Lower lobe of right lung (tissue), 2 donors: Measurements from ENCODE around the gene AMZ1. TPM values are rescaled to one million over a fixed set of nuclear protein-coding genes. Genes with fewer than 3 reads are reported as not detected.
A peak's percentile ranks its signal among the peaks of the same experiment; 100 is the strongest.
"Not testable (repeated sequence)": the region's sequence is repeated elsewhere in the genome, so short reads cannot be mapped to it uniquely, and the experiment has no call there.

Source experiments
- ATAC-seq, 2 donors: fragments of 200-7000 bp; cut with Tn5 transposase; one replicate each; pipeline ENCODE4 v1.9.1; 2020 to 2022; ENCODE audit warnings: mild to moderate bottlenecking in 2 of 2, moderate library complexity in 2 of 2
- DNase-seq: peaks from one replicate; pipeline ENCODE4 v3.0.0-alpha.2; 2020
- H3K27ac ChIP-seq: fragments of 200-600 bp; one replicate; pipeline ENCODE4 v1.8.0; 2022
- H3K27me3 ChIP-seq: fragments of 200-600 bp; one replicate; pipeline ENCODE4 v1.8.0; 2022; ENCODE audit warnings: low read depth
- H3K36me3 ChIP-seq: fragments of 200-600 bp; one replicate; pipeline ENCODE4 v1.8.0; 2022; ENCODE audit warnings: mild to moderate bottlenecking
- H3K4me1 ChIP-seq: fragments of 200-600 bp; one replicate; pipeline ENCODE4 v1.8.0; 2022
- H3K4me3 ChIP-seq: fragments of 200-600 bp; one replicate; pipeline ENCODE4 v1.8.0; 2022; ENCODE audit warnings: mild to moderate bottlenecking
- H3K9me3 ChIP-seq: fragments of 200-600 bp; one replicate; pipeline ENCODE4 v1.8.0; 2022
- CTCF ChIP-seq: fragments of 200-600 bp; IDR thresholded peaks from one replicate; pipeline ENCODE4 v1.8.0; 2022; ENCODE audit warnings: antibody characterized with exemption, mild to moderate bottlenecking
- intact Hi-C: fragments of 100-400 bp; cut with DNase I; formaldehyde crosslinking; loops from one replicate; pipeline ENCODE4 v1.11.0; 2022
- total RNA-seq: library from RNA; stranded (reverse); fragmentation: NEBNext Ultra II Directional; extraction: Animal tissue kit (Norgen Biotek cat#: 25700); gene quantifications from one replicate; pipeline ENCODE4 v1.2.1, GENCODE V29; 2021
- donor health status: DM: no; HTN: yes; CAD: no; lungs with severe emphysema.

AMZ1 gene
- total RNA-seq, 1 donor from 2014 or later, result 0.47 TPM

DNA sequence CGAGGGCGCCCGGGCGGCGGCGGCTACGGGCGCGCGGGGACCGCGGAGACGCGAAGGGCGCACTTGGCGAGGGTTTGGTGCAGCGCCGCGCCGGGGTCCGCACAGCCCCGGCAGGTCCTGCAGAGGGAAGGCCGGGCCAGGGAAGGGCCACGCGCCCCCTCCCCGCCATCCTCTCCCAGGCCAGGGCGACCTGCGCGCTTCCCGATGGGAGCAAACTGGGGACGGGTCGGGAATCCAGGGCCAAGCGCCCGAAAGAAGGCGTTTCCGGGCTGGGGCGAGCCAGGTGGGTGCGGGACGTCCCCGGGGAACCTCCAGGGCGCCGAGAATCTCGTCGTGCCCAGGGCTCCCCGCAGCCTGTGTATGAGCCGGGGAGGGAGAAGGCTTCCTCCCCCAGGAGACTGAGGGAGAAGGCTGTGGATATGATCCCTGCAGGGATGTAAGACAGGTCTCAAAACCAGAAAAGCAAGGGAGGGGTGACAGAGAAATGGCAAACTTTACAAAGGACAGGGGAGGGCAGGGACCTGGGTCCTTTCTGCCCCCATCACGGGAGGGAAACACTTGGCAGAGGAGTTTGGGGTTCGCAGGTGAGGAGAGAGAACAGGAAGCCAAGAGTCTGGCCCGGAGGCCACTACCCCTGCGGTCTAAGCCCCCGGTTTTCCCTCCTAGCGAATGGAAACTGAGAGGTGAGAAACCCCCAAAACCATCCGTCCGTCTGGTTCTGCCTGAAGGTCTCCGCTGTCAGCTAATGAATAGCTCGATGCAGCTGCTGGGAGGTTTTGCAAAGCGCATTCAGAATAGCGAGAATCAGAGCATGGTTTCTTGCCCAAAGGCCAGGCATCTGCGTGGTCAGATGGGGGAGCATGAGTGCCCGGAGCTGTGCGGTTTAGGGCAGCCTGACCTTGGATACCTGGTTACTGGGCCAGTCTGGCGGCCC is 674 bp downstream of the AMZ1 start:
- ATAC-seq (peak in 1 of 2 donors; percentile 8), DNase-seq (no peak)
- Histone ChIP-seq H3K27me3 (peaks cover 50% of the 10 kb centered on the region), H3K9me3 (no peaks in the 10 kb centered on the region), H3K4me3 (peak overlapping the region; percentile 19), H3K36me3 (no peaks in the 10 kb centered on the region), H3K4me1 (peaks cover 20% of the 10 kb centered on the region), H3K27ac (no peak overlapping the region)
- no peak for TF ChIP-seq CTCF
- intact Hi-C loops, result no loop called here

GRCh38 chr7:2689343-2689847 is 1.4 kb downstream of the AMZ1 start:
- H3K27me3 ChIP-seq, result peaks cover 48% of the 10 kb centered on the region
- no peak for DNase-seq
- intact Hi-C loops, result no loop called here

DNA sequence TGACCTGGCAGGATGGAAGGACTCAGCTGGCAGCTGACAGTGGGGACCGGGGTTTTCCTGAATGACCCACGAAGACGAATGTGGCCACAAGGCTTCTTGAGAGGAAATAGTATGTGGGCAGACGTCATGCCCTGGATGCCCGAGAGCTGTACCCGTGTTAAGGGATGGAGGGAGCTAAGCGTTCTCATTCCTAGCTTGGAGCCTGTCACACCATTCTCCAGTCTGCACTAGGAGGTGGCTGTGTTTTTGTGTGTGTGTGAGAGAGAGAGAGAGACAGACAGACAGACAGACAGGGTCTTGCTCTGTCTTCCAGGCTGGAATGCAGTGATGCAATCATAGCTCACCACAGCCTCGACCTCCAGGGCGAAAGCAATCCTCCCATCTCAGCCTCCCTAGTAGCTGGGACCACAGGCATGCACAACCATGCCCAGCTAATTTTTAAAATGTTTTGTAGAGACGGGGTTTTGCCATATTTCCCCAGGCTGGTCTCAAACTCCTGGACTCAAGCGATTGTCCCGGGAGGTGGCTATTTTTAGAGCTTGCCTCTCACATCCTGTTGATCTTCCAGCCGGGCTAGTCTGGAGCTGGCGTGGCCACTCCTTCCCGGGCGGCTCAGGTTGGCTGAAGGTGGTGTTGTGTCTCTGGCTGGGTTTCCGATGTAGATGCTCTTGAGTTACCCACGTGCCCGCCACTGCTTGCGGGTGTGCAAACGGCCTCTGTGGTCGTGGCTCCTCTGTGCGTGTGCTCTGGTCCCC is 2.1 kb downstream of the AMZ1 start:
- ATAC-seq (no peak), DNase-seq (no peak)
- intact Hi-C loops, result no loop called here
- no peak for TF ChIP-seq CTCF
- Histone ChIP-seq H3K9me3 (no peaks in the 10 kb centered on the region), H3K27ac (no peak overlapping the region), H3K4me1 (peaks cover 20% of the 10 kb centered on the region), H3K4me3 (no peak overlapping the region), H3K27me3 (peaks cover 43% of the 10 kb centered on the region), H3K36me3 (no peaks in the 10 kb centered on the region)

More at GRCh38 chr7:2689343-2689847, 1.4 kb downstream of the AMZ1 start:
- no peaks in the 10 kb centered on the region for H3K9me3 ChIP-seq
- peaks cover 20% of the 10 kb centered on the region for H3K4me1 ChIP-seq
- no peak for TF ChIP-seq CTCF
- no peak overlapping the region for H3K27ac ChIP-seq
- no peak overlapping the region for H3K4me3 ChIP-seq
- H3K36me3 ChIP-seq, result no peaks in the 10 kb centered on the region
- no peak for ATAC-seq

GRCh38 chr7:2691011-2691707 is 3.2 kb downstream of the AMZ1 start:
- DNase-seq, result no peak
- Histone ChIP-seq H3K36me3 (no peaks in the 10 kb centered on the region), H3K9me3 (no peaks in the 10 kb centered on the region), H3K27ac (no peak overlapping the region), H3K27me3 (peaks cover 37% of the 10 kb centered on the region), H3K4me1 (peaks cover 20% of the 10 kb centered on the region), H3K4me3 (no peak overlapping the region)
- no peak for TF ChIP-seq CTCF
- no peak for ATAC-seq
- intact Hi-C loops, result no loop called here

DNA sequence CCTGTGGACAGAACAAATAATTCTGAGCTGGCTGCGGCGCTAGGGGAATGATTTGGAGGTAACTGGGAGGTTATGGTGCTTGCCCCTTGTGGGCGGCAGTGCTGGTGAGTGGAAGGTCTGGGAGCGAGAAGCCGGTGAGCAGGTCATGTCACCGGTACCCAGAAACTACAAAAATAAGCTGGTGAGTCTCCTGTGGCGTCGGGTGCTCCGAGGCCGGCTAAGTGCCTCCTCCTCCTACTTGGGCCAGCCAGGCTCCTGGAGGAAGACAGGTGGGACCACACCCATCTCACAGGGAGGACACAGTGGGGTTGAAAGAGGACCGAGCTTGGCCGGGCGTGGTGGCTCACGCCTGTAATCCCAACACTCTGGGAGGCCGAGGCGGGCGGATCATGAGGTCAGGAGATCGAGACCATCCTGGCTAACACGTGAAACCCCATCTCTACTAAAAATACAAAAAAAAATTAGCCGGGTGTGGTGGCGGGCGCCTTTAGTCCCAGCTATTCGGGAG is 4.0 kb downstream of the AMZ1 start:
- H3K9me3 ChIP-seq, DNase-seq, ATAC-seq, H3K36me3 ChIP-seq, intact Hi-C loops, H3K4me3 ChIP-seq, H3K27ac ChIP-seq: not testable (repeated sequence)
- H3K27me3 ChIP-seq, result peaks cover 28% of the 10 kb centered on the region
- H3K4me1 ChIP-seq, result peaks cover 20% of the 10 kb centered on the region
